ENCODE results near the gene AXIN1. TPM values are rescaled to one million over a fixed set of nuclear protein-coding genes. Genes with fewer than 3 reads are reported as not detected.

Gene AXIN1
- total RNA-seq, 1 experiment from 2014 or later: 50.3 TPM

- no peak for TF ChIP-seq ZNF396 (CRISPR knock-in tag; IDR thresholded peaks at IDR 0.05; ENCODE audit: borderline replicate concordance)
- TF ChIP-seq FOXP1 (CRISPR knock-in tag; IDR thresholded peaks at IDR 0.05; ENCODE audit: borderline replicate concordance): peak; percentile 71
- TF ChIP-seq ZBTB21 (CRISPR knock-in tag; IDR thresholded peaks at IDR 0.05; ENCODE audit: borderline replicate concordance): 0 out of 2 replicates have a peak, but pooled peaks have one; percentile 26
- no peak for TF ChIP-seq ZNF138 (CRISPR knock-in tag; conservative IDR thresholded peaks at IDR 0.05)
- TF ChIP-seq CREB1 (CRISPR knock-in tag; IDR thresholded peaks at IDR 0.05): no peak
- TF ChIP-seq ELF4 (CRISPR knock-in tag; IDR thresholded peaks at IDR 0.05; ENCODE audit: low read depth): no peak
- TF ChIP-seq USF2 (CRISPR knock-in tag; IDR thresholded peaks at IDR 0.05): no peak
- no peak for TF ChIP-seq JAZF1 (CRISPR knock-in tag; IDR thresholded peaks at IDR 0.05)
- TF ChIP-seq NFATC4 (CRISPR knock-in tag; IDR thresholded peaks at IDR 0.05): no peak
- TF ChIP-seq E2F4 (CRISPR knock-in tag; IDR thresholded peaks at IDR 0.05; ENCODE audit: borderline replicate concordance, low read depth): 0 out of 2 replicates have a peak, but pooled peaks have one; percentile 39
- TF ChIP-seq MYBL2 (CRISPR knock-in tag; IDR thresholded peaks at IDR 0.05): peak; percentile 57; the same call in 1 of the 2 replicates
- no peak for TF ChIP-seq RORB (CRISPR knock-in tag; IDR thresholded peaks at IDR 0.05)
- no peak for TF ChIP-seq FOXP4 (CRISPR knock-in tag; IDR thresholded peaks at IDR 0.05)
- TF ChIP-seq NFE2L1 (CRISPR knock-in tag; IDR thresholded peaks at IDR 0.05): no peak; the same call in 1 of the 2 replicates
- no peak for TF ChIP-seq KAT7 (CRISPR knock-in tag; IDR thresholded peaks at IDR 0.05; ENCODE audit: borderline replicate concordance)
Observed at GRCh38 chr16:275041-275641, 77.4 kb downstream of the AXIN1 start (continued).

GRCh38 chr16:273547-274421 lies 78.7 kb downstream of the AXIN1 start:
- no peak for ATAC-seq

More at GRCh38 chr16:273547-274421, 78.7 kb downstream of the AXIN1 start:
- ChIA-PET POLR2A (interaction anchor here (0.6 kb wide), 1 partner anchor 40 kb away, joined by 3 read pairs; no protein-coding TSS in a partner anchor), CTCF (no interaction called here)
- DNase-seq (ENCODE audit: low spot score): no peak
- no peaks in the 10 kb centered on the region for H3K4me1 Mint-ChIP-seq
- no peak overlapping the region for H3K27ac Mint-ChIP-seq
- H3K4me3 Mint-ChIP-seq: no peak overlapping the region
- no peaks in the 10 kb centered on the region for H3K9me3 Mint-ChIP-seq
- peaks cover 33% of the 10 kb centered on the region for H3K27me3 Mint-ChIP-seq (ENCODE audit: low read depth)
- TF ChIP-seq ZNF532 (CRISPR knock-in tag; IDR thresholded peaks at IDR 0.05; ENCODE audit: borderline replicate concordance): no peak
- no peak for TF ChIP-seq ZNF219 (CRISPR knock-in tag; IDR thresholded peaks at IDR 0.05; ENCODE audit: borderline replicate concordance)
- TF ChIP-seq FOXP4 (CRISPR knock-in tag; IDR thresholded peaks at IDR 0.05): no peak
- TF ChIP-seq FOXJ3 (CRISPR knock-in tag; IDR thresholded peaks at IDR 0.05; ENCODE audit: borderline replicate concordance): no peak
- no peak for TF ChIP-seq ZNF138 (CRISPR knock-in tag; conservative IDR thresholded peaks at IDR 0.05)
- no peaks in the 10 kb centered on the region for H3K36me3 Mint-ChIP-seq

All from WTC11 (cell line).